ENCODE measurements around the gene AJUBA. TPM values are rescaled to one million over a fixed set of nuclear protein-coding genes. Genes with fewer than 3 reads are reported as not detected.

The AJUBA gene
- total RNA-seq, 2 experiments from 2014 or later, result 1.2 to 1.3 TPM

DNA sequence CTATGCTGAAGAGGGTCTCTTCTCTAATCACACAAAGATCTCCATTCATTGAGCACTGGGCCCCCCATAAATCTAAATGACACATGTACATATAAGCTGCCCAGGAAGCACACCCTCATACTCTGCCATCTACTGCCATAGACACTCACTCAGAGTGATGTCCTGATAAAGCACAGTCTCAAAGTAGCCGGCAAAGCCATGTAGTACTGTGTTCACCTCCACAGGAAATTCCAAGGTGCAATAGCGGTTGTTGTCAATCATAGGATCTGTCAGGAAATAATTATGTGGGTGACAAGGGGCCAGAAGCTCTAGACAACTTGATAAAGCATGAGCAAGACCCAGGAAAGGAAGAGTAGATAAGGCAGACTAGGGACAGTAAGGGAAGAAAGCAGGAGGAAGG, 60.1 kb downstream of the AJUBA start:
- H3K27me3 Mint-ChIP-seq, result no peaks in the 10 kb centered on the region
- peaks cover 65% of the 10 kb centered on the region for H3K36me3 Mint-ChIP-seq (ENCODE audit: low read depth)
- ChIA-PET CTCF (interaction anchor here (0.6 kb wide), 1 partner anchor 49 kb away, joined by 4 read pairs; no protein-coding TSS in a partner anchor), POLR2A (no interaction called here)
- no peak overlapping the region for H3K4me3 Mint-ChIP-seq
- H3K9me3 Mint-ChIP-seq, result no peaks in the 10 kb centered on the region
- peaks cover 41% of the 10 kb centered on the region for H3K4me1 Mint-ChIP-seq
- H3K27ac Mint-ChIP-seq, result no peak overlapping the region
- DNase-seq, result no peak

Other genes with a start within 250 kb of the AJUBA start
- gene OXA1L, start 215.9 kb downstream of the AJUBA start, total RNA-seq, result 100 to 1,000 TPM; 118 to 122 TPM
- under 1 TPM; 0.38 to 0.60 TPM for gene SLC7A7, start 167.1 kb downstream of the AJUBA start, total RNA-seq
- 100 to 1,000 TPM; 108 to 119 TPM for gene MRPL52, start 152.7 kb downstream of the AJUBA start, total RNA-seq
- gene MMP14, start 146.0 kb downstream of the AJUBA start, total RNA-seq, result 1 to 10 TPM; 1.9 to 2.9 TPM
- 10 to 100 TPM; 88.5 to 98.6 TPM for gene LRP10, start 110.8 kb downstream of the AJUBA start, total RNA-seq
- 1 to 10 TPM in 1 of 2 experiments, under 1 TPM in 1; 0.98 to 1.2 TPM for gene REM2, start 99.3 kb downstream of the AJUBA start, total RNA-seq
- gene RBM23, start 63.4 kb downstream of the AJUBA start, total RNA-seq, result 10 to 100 TPM; 71.8 to 73.5 TPM
- 10 to 100 TPM; 46.3 to 49.8 TPM for gene PRMT5, start 53.2 kb downstream of the AJUBA start, total RNA-seq
- 10 to 100 TPM; 60.2 to 66.5 TPM for gene HAUS4, start 25.5 kb downstream of the AJUBA start, total RNA-seq
- 10 to 100 TPM in 1 of 2 experiments, 1 to 10 TPM in 1; 9.4 to 10.4 TPM for gene C14orf93, start 27.6 kb upstream of the AJUBA start, total RNA-seq
- gene PSMB5, start 52.3 kb upstream of the AJUBA start, total RNA-seq, result 10 to 100 TPM; 55.0 to 57.5 TPM
- gene PSMB11, start 59.7 kb upstream of the AJUBA start, total RNA-seq, result not detected
- 1 to 10 TPM; 1.6 to 2.0 TPM for gene CDH24, start 75.0 kb upstream of the AJUBA start, total RNA-seq
- 100 to 1,000 TPM; 166 to 167 TPM for gene ACIN1, start 112.6 kb upstream of the AJUBA start, total RNA-seq
- 10 to 100 TPM; 49.2 to 55.5 TPM for gene C14orf119, start 113.0 kb upstream of the AJUBA start, total RNA-seq
- gene CIROP, start 122.4 kb upstream of the AJUBA start, total RNA-seq, result not detected
- under 1 TPM; 0.25 to 0.83 TPM for gene CEBPE, start 136.7 kb upstream of the AJUBA start, total RNA-seq
- gene SLC7A8, start 201.1 kb upstream of the AJUBA start, total RNA-seq, result under 1 TPM; 0.76 to 0.93 TPM

Data from activated CD4-positive, alpha-beta memory T cell treated with anti-CD3 and anti-CD28 coated beads, Interleukin-2, amount 10 ng/mL, durations not matched to agents 7 days and 5 days (primary cell).